HG03103 (cell line): ENCODE data around the gene KDM8.

Experiments used
- ATAC-seq: cut with Tn5 transposase; IDR thresholded peaks from one replicate; pipeline ENCODE4 v1.9.1; 2021; ENCODE audit warnings: low read depth; ENCODE audit not compliant: unreplicated experiment

The KDM8 gene

GRCh38 chr16:27214084-27214961, 11.0 kb downstream of the KDM8 start:
- no peak for ATAC-seq

GRCh38 chr16:27215660-27216059, 12.3 kb downstream of the KDM8 start:
- no peak for ATAC-seq

- no peak for ATAC-seq
Observed at GRCh38 chr16:27216297-27216885, 13.1 kb downstream of the KDM8 start.

GRCh38 chr16:27217256-27217655, 13.9 kb downstream of the KDM8 start:
- no peak for ATAC-seq

- ATAC-seq: no peak
Observed at GRCh38 chr16:27218756-27219155, 15.4 kb downstream of the KDM8 start.

GRCh38 chr16:27219161-27219560, 15.8 kb downstream of the KDM8 start:
- no peak for ATAC-seq

- ATAC-seq: no peak
Observed at GRCh38 chr16:27220120-27220519, 16.8 kb downstream of the KDM8 start.

GRCh38 chr16:27220527-27220926, 17.2 kb downstream of the KDM8 start:
- no peak for ATAC-seq

- no peak for ATAC-seq
Observed at GRCh38 chr16:27220991-27221390, 17.7 kb downstream of the KDM8 start.

- ATAC-seq: no peak
Observed at GRCh38 chr16:27221576-27222248, 18.4 kb downstream of the KDM8 start.

- no peak for ATAC-seq
Observed at GRCh38 chr16:27222249-27223225, 19.2 kb downstream of the KDM8 start.

GRCh38 chr16:27223226-27223610, 19.9 kb downstream of the KDM8 start:
- ATAC-seq: no peak

GRCh38 chr16:27223701-27224100, 20.4 kb downstream of the KDM8 start:
- no peak for ATAC-seq

GRCh38 chr16:27224271-27224737, 21.0 kb downstream of the KDM8 start:
- ATAC-seq: no peak

- ATAC-seq: no peak
Observed at GRCh38 chr16:27224741-27225300, 21.5 kb downstream of the KDM8 start.

- no peak for ATAC-seq
Observed at GRCh38 chr16:27225536-27226360, 22.4 kb downstream of the KDM8 start.

- ATAC-seq: no peak
Observed at GRCh38 chr16:27226476-27226875, 23.1 kb downstream of the KDM8 start.

GRCh38 chr16:27226976-27227705, 23.8 kb downstream of the KDM8 start:
- no peak for ATAC-seq
